Fibroblast of villous mesenchyme (primary cell): ENCODE data around the gene CEACAM1. TPM values are rescaled to one million over a fixed set of nuclear protein-coding genes. Genes with fewer than 3 reads are reported as not detected.
"Not testable (repeated sequence)": the region's sequence is repeated elsewhere in the genome, so short reads cannot be mapped to it uniquely, and the experiment has no call there.

Experiments used
- DNase-seq: peaks from one replicate; pipeline ENCODE4 v3.0.0-alpha.2; 2010; ENCODE audit warnings: low read depth
- H3K4me3 ChIP-seq: 2 replicates; pipeline ENCODE4 v1.5.1; 2011; ENCODE audit warnings: low read depth, mild to moderate bottlenecking, low read length
- CTCF ChIP-seq: IDR thresholded peaks from 2 replicates; pipeline ENCODE4 v1.5.1; 2012; ENCODE audit warnings: low read depth, mild to moderate bottlenecking, low read length; ENCODE audit not compliant: insufficient read depth
- total RNA-seq: library from RNA; depleted of rRNA; stranded (reverse); fragments of >200 nt; gene quantifications from 2 replicates; pipeline ENCODE4 v1.2.3, GENCODE V29; 2012

CEACAM1 gene
- total RNA-seq, 1 donor = under 0.01 TPM

GRCh38 chr19:42555801-42556200 lies 27.5 kb upstream of the CEACAM1 start:
- H3K4me3 ChIP-seq = no peak overlapping the region
- TF ChIP-seq CTCF = no peak
- no peak for DNase-seq

GRCh38 chr19:42555317-42555716 lies 27.0 kb upstream of the CEACAM1 start:
- TF ChIP-seq CTCF = no peak
- no peak for DNase-seq
- no peak overlapping the region for H3K4me3 ChIP-seq

- no peak for DNase-seq
- H3K4me3 ChIP-seq = no peak overlapping the region
- TF ChIP-seq CTCF = no peak
These were observed 25.8 kb upstream of the CEACAM1 start for GRCh38 chr19:42554046-42554575.

GRCh38 chr19:42553292-42554045 lies 25.2 kb upstream of the CEACAM1 start:
- no peak overlapping the region for H3K4me3 ChIP-seq
- TF ChIP-seq CTCF = no peak
- DNase-seq = peak; percentile 87

GRCh38 chr19:42552086-42553065 lies 24.1 kb upstream of the CEACAM1 start:
- no peak for TF ChIP-seq CTCF
- DNase-seq = no peak
- no peak overlapping the region for H3K4me3 ChIP-seq

- not testable (repeated sequence) for H3K4me3 ChIP-seq, DNase-seq
These were observed 22.2 kb upstream of the CEACAM1 start for GRCh38 chr19:42550521-42550920.

- not testable (repeated sequence) for H3K4me3 ChIP-seq, DNase-seq
These were observed 20.8 kb upstream of the CEACAM1 start for GRCh38 chr19:42549067-42549466.
